ENCODE results near the gene P2RY11.

DNA sequence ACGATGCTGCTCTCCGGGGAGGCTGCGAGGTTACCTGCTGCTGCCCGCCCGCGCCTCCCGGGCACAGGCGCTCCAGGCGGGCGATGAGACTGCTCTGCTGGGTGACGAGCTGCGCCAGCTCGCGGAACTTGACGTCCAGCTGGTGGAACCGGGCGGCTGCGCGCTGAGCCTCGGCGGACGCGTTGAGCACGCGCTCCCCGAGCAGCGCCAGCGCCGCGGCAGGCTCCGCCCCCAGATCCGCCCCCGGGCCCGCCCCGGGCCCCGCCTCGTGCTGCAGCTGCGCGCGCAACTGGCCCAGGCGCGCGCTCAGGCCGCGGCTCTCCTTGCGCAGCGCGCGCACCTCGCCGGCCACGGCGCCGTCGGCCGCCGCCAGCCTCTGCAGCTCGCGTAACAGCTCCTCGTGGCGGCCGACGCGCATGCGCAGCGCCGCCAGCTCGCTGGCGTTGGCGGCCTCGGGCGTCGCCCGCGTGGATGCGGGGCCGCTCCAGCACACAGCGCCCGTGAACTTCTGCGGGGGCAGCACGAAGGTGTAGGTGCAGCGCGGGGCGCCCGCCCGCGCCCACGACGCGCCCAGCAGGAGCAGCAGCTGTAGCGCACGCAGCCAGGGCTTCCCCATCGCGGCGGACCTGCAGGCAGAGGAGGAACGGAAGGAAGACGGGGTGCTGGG is 15.4 kb upstream of the P2RY11 start:
- no peak for TF ChIP-seq POLR2A (IDR thresholded peaks at IDR 0.05; ENCODE audit: low read depth, low read length)
- no peak for TF ChIP-seq TAF1 (IDR thresholded peaks at IDR 0.05; ENCODE audit: low read depth, low read length)
- TF ChIP-seq POU2F2 (IDR thresholded peaks at IDR 0.05; ENCODE audit: low read depth, low read length) = no peak
- no peak for TF ChIP-seq POLR2AphosphoS5 (IDR thresholded peaks at IDR 0.05; ENCODE audit: low read depth, low read length)
- TF ChIP-seq SPI1 (IDR thresholded peaks at IDR 0.05; ENCODE audit: low read depth, low read length) = no peak

Data from GM12891 (cell line).